NCI-H1092 treated with DMSO at 0.1 percent for 48 hours (cell line): ENCODE results near the gene ACTG2.

Source experiments
- DNase-seq: peaks from one replicate; lab custom pipeline; 2025; lab: John Stamatoyannopoulos, UW

ACTG2 gene

GRCh38 chr2:73914667-73915066 is 21.9 kb downstream of the ACTG2 start:
- DNase-seq: no peak

DNA sequence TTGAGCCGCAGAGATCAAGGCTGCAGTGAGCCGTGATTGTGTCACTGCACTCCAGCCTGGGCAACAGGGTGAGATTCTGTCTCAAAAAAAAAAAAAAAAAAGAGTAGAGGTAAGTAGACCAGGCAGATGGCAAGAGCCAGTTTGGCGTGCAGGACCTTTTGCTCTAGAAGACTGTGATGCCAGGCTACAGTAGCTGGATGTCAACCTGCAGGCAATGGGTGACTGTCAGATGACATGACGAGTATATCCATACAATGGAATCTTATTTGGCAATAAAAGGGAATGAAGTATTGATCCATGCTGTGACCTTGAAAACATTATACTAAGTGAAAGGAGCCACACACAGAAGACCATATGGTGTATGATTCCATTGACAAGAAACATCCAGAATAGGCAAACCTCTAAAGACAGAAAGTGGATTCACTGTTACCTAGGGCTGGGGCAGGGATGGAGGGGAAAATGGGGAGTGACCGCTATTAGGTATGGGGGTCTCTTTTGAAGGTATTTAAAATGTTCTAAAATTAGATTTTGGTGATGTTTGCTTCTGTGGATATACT is 22.7 kb downstream of the ACTG2 start:
- no peak for DNase-seq

DNA sequence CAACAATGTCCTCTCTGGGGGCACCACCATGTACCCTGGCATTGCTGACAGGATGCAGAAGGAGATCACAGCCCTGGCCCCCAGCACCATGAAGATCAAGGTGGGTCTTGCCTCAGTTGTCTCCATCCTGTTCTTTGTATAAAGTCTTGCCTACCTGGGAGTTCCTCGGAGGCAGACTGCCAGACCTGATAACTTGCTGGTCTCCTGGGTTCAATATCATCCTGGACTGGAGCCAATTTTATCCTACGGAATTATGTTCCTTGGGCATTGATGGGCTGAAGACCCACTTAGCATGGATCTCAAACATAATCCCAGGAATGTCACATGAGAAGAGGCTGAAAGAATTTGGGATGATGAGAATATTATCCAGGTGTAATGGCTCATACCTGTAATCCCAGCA is 23.9 kb downstream of the ACTG2 start:
- DNase-seq: no peak

DNA sequence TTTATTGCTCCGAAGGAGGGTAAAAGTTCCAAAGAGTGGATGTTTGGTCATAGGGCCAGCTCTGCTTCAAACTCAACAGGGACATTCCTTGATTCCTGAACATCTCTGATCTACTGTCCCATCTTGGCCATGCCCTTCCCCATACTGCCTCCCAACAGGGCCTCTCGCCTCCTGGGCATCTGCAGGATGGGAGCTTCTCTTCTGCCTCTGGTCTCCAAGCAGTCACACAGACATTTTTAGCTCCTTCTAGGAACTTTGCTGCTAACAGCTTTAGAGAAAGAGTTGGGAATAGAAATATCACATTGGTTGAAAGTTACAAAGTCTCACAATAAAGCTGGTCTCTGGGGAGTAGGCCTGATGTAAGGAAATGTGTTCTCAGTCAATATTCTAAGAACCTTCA is 24.5 kb downstream of the ACTG2 start:
- DNase-seq: no peak

- no peak for DNase-seq
These were observed 24.9 kb downstream of the ACTG2 start for GRCh38 chr2:73917696-73918207.

- no peak for DNase-seq
These were observed 26.0 kb downstream of the ACTG2 start for GRCh38 chr2:73918856-73919255.

DNA sequence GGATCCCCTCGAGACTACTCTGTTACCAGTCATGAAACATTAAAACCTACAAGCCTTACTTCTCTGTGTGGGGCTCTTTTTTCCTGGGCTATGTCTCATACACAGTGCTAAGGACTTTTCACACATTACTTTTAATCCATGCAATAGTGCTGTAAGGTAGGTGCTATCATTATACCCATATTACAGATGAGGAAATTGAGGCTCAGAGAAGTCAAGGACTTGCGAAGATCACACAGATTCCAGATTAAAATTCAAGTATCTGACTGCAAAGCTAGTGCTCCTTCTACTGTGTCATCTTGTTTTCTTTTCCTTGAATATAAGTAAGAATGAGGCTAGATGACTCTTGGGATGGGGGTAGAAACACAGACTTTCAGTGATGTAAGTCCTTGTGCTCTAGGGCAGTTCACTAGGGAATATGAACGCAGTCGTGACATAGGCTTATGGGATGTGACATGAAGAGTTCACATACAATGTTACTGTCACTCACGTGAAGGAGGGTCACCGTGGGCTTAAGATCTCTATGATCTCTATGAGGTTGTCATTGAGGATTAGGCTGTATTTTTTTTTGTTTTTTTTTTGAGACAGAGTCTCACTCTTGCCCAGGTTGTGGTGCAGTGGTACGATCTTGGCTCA is 26.9 kb downstream of the ACTG2 start:
- no peak for DNase-seq

GRCh38 chr2:73920577-73921545 is 28.1 kb downstream of the ACTG2 start:
- DNase-seq: no peak

DNA sequence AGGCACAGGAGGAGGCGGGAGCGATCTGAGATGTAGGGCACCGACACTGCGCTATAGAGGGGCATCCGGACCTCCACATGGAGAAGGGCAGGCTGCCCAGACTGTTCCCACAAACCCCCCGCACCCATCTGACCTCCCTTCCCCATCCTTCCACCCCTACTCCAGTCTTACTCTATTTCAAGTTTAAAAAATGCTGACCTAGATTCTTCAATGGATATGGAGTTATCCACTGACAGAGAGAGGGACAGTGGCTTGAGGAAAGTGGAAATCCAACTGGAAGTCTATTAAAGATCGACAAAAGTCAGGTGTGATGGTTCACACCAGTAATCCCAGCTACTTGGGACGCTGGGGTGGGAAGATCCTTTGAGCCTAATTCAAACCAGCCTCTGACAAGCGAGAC is 28.8 kb downstream of the ACTG2 start:
- DNase-seq: no peak

DNA sequence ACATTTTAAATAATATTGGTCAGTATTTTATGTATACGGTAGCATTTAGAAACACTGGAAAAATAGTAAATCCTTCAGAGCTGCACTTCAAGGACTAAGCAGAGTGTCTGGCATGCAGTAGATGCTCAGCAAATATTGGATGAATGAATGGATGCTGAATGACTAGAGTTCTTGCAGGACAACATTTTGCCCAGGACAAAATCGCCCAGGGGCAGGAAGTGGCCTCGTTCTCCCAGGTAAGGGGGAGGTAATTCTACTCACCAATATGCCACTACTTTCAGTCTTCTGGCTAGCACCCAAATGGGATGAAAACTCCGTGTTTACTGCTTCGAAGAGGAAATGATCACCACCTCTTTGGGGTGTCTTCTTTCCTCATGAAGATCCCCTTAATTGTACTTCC is 29.9 kb downstream of the ACTG2 start:
- DNase-seq: no peak

GRCh38 chr2:73925033-73925704 is 32.4 kb downstream of the ACTG2 start:
- no peak for DNase-seq

- no peak for DNase-seq
These were observed 33.2 kb downstream of the ACTG2 start for GRCh38 chr2:73925853-73926492.

DNA sequence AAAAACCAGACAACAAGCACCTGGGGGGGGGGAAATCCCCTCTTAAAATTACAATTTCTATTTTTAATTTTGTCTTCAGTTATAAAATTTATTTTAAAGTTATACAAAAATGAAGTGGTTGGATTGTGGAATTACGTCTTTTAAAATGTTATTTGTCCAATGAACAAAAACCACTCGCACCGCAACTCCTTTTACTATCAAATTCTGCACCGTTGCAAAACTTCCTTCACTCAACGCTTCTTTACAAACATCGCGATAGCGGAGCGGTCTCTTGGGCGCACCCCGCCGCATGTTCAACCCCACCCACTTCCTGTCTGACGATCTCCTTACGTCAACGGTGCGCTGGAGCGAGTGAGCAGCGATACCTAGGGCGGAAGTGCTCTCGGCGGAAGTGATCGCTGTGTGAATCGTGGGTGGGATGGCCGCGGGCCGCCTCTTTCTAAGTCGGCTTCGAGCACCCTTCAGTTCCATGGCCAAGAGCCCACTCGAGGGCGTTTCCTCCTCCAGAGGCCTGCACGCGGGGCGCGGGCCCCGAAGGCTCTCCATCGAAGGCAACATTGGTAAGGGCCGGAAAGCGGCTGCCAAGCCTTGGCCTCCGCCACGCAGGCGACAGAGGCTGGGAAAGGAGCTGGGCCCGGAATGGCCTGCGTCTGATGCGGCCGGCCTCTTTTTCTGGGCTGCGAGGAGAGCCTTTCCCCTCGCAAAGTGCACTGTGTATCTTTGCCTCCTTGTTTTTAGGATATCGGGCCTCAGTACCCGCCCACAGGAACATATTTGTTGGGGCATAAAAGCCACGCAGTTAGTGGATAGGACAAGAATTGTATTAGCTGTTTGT is 33.9 kb downstream of the ACTG2 start, which contains the start of gene DGUOK:
TSS of gene DGUOK (plus strand) at position 388 of the 835 bp plus-strand sequence. CDS start at position 419, 31 bp downstream.
- peak; percentile 96 for DNase-seq

DNA sequence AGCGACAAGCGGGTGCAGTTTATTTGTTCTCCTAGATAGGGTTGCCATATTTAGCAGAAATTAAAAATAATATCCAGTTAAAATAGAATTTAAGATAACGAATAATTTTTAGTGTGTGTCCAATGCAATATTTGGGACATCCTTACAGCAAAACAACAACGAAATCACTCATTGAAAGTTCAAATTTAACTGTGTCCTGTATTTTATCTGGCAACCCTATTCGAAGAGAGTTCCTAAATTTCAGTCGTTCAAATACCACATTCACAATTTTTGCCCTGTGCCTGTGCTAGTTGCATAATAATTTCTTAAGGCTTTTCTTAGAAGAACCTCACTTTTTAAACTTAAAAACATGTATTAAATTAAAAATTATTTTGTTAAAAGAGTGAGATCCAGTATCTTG is 34.5 kb downstream of the ACTG2 start:
- DNase-seq: no peak

- DNase-seq: no peak
These were observed 36.1 kb downstream of the ACTG2 start for GRCh38 chr2:73928963-73929347.

GRCh38 chr2:73930386-73930785 is 37.6 kb downstream of the ACTG2 start:
- DNase-seq: no peak

DNA sequence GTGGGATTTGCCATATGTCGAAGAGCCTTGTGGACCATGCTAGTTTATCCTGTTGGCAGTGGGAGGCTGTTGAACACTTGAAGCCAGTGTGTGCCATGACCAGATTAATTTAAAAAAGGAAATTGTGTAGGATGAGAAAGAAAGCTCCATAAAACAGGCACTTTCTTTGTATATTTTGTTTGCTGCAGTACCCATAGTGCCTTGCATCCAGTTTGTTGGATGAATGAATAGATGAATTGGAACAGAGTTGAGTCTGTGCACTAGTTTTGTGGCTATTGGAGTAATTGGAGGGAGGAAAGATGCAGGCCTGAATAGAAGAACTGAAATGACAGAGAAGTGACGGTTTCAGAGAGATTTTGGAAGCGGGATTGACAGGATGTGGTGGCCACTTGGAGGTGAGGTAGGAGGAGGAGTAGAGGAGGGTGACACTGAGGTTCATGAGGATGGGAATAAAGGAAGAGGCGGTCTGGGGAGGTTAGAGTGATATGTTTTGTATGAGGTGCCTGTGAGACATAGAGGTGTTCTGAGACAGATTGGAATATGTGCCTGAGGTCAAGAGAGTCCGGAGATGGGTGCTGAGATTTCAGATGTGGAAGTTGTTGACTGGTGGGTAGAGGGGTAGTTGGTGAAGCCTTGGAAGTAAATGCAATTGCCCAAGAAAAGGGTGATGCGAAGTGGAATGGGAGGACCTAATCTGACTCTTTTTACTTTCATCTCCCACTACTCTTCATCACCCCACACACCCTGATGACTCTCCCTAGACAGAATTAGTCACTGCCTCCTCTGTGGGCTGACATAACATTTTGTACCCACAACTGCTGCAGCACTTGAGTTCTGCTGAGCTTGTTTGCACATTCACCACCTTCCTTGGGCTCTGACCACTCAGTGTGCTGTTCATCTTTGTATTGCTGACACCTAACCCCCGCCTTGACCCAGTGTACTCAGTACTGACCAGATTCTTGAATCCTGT is 39.0 kb downstream of the ACTG2 start:
- no peak for DNase-seq

- DNase-seq: peak; percentile 20
These were observed 40.4 kb downstream of the ACTG2 start for GRCh38 chr2:73933194-73933593.

DNA sequence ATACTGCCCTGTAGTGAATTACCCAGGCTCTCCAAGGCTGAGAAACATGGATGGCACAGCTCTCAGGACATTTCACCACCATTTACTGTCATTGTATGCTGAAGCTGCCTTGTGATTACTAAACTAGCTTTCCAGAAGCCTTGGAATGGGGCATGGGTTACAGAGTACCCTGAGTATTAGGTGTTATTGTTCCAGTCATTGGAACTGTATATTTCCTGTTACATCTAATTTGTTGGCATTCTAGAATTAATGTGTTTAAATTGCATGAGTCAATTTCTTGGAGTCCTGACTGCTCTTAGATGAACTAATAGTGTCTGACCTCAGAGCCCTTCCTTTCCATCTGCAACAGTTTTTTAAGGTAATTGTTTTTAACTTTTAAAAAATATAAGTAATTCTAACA is 42.8 kb downstream of the ACTG2 start:
- DNase-seq: no peak
